Colonic mucosa (tissue), 4 donors: Measurements from ENCODE around the gene OPN1LW. TPM values are rescaled to one million over a fixed set of nuclear protein-coding genes. Genes with fewer than 3 reads are reported as not detected.

Experiments
- DNase-seq: peaks from one replicate; pipeline ENCODE4 v3.0.0-alpha.2; 2020
- H3K27ac ChIP-seq: fragments of 200-600 bp; one replicate; pipeline ENCODE4 v1.8.0; 2021
- H3K27me3 ChIP-seq: fragments of 200-600 bp; one replicate; pipeline ENCODE4 v1.8.0; 2021
- H3K36me3 ChIP-seq: fragments of 200-600 bp; one replicate; pipeline ENCODE4 v1.8.0; 2021
- H3K4me1 ChIP-seq: fragments of 200-600 bp; one replicate; pipeline ENCODE4 v1.8.0; 2021; ENCODE audit warnings: mild to moderate bottlenecking
- H3K4me3 ChIP-seq: fragments of 200-600 bp; one replicate; pipeline ENCODE4 v1.8.0; 2021
- H3K9ac ChIP-seq, 2 donors: one replicate each; pipeline ENCODE4 v1.7.0; 2013; ENCODE audit warnings: control low read depth in 2 of 2, low read depth in 2 of 2, low read length in 2 of 2
- H3K9me3 ChIP-seq: fragments of 200-600 bp; one replicate; pipeline ENCODE4 v1.8.0; 2021
- CTCF ChIP-seq: fragments of 200-600 bp; IDR thresholded peaks from one replicate; pipeline ENCODE4 v1.8.0; 2022; ENCODE audit warnings: antibody characterized with exemption, mild to moderate bottlenecking
- intact Hi-C: fragments of 100-400 bp; cut with DNase I; formaldehyde crosslinking; loops from one replicate; pipeline ENCODE4 v1.14.1; 2022
- total RNA-seq, 2 donors: library from RNA; stranded (reverse); fragmentation: NEBNext Ultra II Directional in 1 of 2; extraction: Animal tissue kit (Norgen Biotek cat#: 25700) in 1 of 2; gene quantifications; one replicate each; pipeline ENCODE4 v1.2.1, GENCODE V29; 2021
- donor health status: healthy.
- donor health status: DM: no; HTN: no; CAD: no.
- donor health status: DM: no; HTN: no; CAD: no.

Gene OPN1LW
- total RNA-seq, 2 donors from 2014 or later, result not detected

DNA sequence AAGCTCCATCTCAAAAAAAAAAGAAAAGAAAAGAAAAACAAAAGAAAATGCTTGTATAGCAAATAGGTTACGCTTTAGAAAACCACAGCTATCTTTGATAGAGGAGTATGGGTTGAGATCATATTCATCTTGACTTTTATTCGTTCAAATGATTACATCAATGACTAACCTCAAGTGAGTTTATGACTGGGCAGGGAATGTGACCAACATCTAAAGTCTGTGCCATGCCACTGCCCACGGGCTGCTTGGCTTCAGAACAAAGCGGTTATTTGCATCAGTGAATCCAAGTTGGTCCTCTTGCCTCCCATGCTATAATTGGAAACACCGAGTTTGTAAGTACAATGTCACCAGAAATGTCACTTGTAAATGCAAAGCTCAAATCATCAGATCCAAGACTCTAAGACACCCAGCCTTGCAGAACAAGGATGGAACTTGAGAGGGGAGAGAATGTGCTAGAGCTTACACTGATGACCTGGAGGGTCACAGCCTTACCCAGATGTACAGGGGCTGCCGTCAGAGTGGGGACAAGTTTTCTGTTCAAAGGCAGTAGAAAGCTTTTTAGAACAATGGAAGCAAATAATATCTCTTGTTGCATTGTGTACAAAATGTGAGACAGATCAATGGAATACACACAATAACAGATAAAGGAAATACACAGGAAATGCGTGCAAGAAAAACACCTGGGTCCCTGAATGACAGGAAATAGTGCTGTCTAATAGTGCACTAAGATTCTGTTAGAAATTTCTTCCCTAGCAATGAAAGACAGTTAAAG, 8.4 kb upstream of the OPN1LW start:
- no peak overlapping the region for H3K9ac ChIP-seq
- H3K27me3 ChIP-seq, result peaks cover 4% of the 10 kb centered on the region
- no peaks in the 10 kb centered on the region for H3K9me3 ChIP-seq
- H3K36me3 ChIP-seq, result no peaks in the 10 kb centered on the region
- no peak for TF ChIP-seq CTCF
- H3K4me3 ChIP-seq, result no peak overlapping the region
- no peak for DNase-seq
- H3K4me1 ChIP-seq, result no peaks in the 10 kb centered on the region
- H3K27ac ChIP-seq, result no peak overlapping the region
- intact Hi-C loops, result no loop called here

- no peak overlapping the region for H3K4me3 ChIP-seq
- H3K27me3 ChIP-seq, result peaks cover 4% of the 10 kb centered on the region
- H3K4me1 ChIP-seq, result no peaks in the 10 kb centered on the region
- DNase-seq, result peak; percentile 60
- H3K27ac ChIP-seq, result no peak overlapping the region
- H3K36me3 ChIP-seq, result no peaks in the 10 kb centered on the region
- peak overlapping the region in 1 of 2 donors; percentile 56 for H3K9ac ChIP-seq
- peak; percentile 71 for TF ChIP-seq CTCF
- intact Hi-C loops, result no loop called here
- H3K9me3 ChIP-seq, result no peaks in the 10 kb centered on the region
Measured at GRCh38 chrX:154136627-154137161, 7.3 kb upstream of the OPN1LW start.

DNA sequence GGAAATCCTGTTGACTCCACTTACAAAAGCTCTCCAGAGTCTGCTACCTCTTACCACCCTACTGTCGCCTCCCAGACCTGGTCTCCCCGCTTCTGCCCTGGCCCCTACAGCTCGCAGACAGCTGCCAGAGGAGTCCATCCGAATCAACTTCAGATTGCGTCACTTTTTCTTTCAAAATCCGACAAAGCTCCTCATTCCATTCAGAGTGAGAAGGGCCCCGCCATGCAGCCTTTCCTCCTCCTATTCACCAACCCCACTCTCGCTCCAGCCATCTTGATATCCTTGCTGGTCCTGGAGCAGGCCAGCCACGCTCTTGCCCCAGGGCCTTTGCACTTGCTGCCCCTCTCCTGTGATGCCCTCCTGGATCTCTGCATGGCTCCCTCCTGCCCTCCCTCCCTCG, 5.2 kb upstream of the OPN1LW start:
- H3K36me3 ChIP-seq, result no peaks in the 10 kb centered on the region
- no peak for DNase-seq

GRCh38 chrX:154140206-154140605, 3.8 kb upstream of the OPN1LW start:
- Histone ChIP-seq H3K4me3 (no peak overlapping the region), H3K4me1 (no peaks in the 10 kb centered on the region), H3K9me3 (no peaks in the 10 kb centered on the region), H3K27ac (no peak overlapping the region), H3K36me3 (no peaks in the 10 kb centered on the region), H3K27me3 (peaks cover 4% of the 10 kb centered on the region), H3K9ac (no peak overlapping the region)
- TF ChIP-seq CTCF, result no peak
- DNase-seq, result no peak
- intact Hi-C loops, result no loop called here

More for the DNA sequence above, 5.2 kb upstream of the OPN1LW start:
- H3K4me1 ChIP-seq, result no peaks in the 10 kb centered on the region
- no peak for TF ChIP-seq CTCF
- intact Hi-C loops, result no loop called here
- no peak overlapping the region for H3K27ac ChIP-seq
- no peak overlapping the region for H3K4me3 ChIP-seq
- H3K9ac ChIP-seq, result no peak overlapping the region
- H3K9me3 ChIP-seq, result no peaks in the 10 kb centered on the region
- H3K27me3 ChIP-seq, result peaks cover 4% of the 10 kb centered on the region

- no peak for DNase-seq
- H3K9me3 ChIP-seq, result no peaks in the 10 kb centered on the region
- H3K9ac ChIP-seq, result no peak overlapping the region
- H3K4me1 ChIP-seq, result no peaks in the 10 kb centered on the region
- intact Hi-C loops, result no loop called here
- H3K27me3 ChIP-seq, result peaks cover 4% of the 10 kb centered on the region
- no peaks in the 10 kb centered on the region for H3K36me3 ChIP-seq
- no peak overlapping the region for H3K4me3 ChIP-seq
- TF ChIP-seq CTCF, result no peak
- no peak overlapping the region for H3K27ac ChIP-seq
Measured at GRCh38 chrX:154140742-154141141, 3.3 kb upstream of the OPN1LW start.
